MV-4-11 (cell line): Measurements from ENCODE around the gene ATF6.
"Not testable (repeated sequence)": the region's sequence is repeated elsewhere in the genome, so short reads cannot be mapped to it uniquely, and the experiment has no call there.

ENCODE experiments used
- DNase-seq: peaks from one replicate; lab custom pipeline; 2025; lab: John Stamatoyannopoulos, UW

Gene ATF6

DNA sequence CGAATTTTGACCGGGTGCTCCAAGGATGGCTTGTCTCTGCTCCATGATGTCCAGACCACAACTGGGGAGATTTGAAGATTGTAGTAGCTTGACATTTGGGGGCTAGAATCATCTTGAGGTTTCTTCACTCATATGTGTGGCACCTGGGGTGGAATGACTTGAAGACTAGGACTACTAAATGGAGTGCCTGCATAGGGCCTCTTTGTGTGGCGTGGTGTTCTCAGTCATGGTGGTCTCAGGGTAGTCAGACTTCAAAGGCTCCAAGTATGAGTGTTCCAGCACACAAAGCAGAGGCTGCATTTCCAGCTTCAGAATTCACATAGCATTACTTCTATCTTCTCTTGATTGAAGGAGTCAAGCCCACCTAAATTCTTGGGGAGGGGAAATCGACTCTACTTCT, 16.8 kb downstream of the ATF6 start:
- DNase-seq, result no peak

DNA sequence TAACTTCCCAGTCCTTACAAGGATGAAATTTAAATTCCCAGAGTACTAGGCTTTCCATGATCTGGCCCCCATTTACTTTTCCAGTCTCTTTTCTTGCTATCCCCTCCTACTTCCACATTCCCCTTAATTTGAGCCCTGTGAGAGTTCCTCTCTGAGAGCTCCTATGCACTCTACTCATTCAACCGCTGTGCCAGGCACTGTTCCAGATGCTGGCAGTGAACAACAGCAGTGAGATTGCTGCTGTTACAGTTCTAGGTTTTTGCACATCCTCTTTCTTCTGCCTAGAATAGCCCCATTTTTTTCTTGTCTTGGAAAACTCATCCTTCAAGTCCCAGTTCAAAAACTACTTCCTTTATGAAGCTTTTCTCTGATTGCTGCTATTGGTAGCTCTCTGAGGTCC, 18.8 kb downstream of the ATF6 start:
- DNase-seq, result peak; percentile 17

DNA sequence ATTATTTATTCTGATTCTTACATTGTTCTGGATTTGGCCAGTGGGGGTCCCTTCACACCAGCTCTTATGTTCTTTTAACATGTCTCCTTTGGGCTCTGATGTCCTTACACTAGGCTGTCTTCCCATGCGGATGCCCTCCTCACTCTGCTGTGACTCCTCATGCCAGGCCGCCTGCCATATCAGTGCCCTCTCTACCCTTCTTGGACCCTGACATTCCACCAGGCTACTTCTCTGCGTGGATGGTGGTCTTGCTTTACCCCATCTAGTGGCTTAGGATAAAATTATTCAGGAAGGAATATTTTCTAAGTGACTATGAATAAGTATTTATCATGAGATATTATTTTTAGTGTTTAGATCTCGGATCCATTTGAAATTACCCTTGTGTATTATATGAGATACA, 21.2 kb downstream of the ATF6 start:
- DNase-seq, result no peak

DNA sequence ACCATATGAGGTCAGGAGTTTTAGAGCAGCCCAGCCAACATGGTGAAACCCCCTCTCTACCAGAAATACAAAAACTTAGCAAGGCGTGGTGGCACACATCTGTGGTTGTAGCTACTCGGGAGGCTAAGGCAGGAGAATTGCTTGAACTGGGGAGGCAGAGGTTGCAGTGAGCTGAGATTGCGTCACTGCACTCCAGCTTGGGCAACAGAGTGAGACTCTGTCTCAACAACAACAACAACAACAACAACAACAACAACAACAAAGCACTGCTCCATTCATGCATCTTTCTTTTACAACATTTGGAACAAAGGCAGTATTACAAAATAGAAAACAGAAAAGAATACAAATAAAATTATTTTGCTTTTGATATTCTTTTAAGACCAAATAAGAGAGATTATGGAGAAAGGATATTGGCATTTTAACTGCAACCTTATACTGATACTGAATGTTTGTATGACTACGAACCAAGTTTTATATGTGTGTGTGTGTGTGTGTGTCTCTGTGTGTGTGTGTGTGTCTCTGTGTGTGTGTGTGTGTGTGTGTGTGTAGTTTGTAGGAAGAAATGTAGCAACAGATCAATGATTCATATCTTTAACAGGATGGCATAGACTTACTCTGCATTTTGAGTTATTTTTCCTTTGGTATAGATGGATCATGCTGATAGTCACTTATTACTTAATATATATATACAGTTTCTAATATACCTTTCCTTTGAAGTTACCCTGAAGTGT, 24.6 kb downstream of the ATF6 start:
- DNase-seq, result no peak

DNA sequence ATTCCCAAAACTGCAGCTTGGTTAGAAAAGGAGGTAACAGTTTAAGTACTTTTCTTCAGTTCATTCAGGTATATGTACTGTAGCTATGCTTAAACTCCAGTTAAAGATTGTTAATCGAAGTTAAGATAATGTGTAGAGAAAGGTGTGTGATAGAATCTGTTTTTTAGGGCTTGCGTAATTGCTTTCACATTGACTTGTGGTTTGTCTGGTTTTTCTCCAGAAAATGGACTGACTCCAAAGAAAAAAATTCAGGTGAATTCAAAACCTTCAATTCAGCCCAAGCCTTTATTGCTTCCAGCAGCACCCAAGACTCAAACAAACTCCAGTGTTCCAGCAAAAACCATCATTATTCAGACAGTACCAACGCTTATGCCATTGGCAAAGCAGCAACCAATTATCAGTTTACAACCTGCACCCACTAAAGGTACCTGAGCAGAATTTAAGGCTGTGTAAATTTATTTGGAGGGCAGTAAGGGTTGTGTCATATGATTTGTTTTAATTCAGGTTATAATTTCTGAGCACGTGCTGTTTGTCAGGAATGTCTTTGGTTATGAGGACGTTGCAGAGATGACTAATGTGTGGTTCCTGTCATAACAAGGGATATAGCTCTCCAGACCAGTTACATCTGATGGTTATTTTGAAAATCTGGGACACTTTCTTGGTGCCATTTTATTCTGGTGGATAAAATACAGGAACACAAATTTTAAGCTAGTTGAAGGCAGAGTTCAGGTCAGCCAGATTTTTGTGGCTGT, 26.0 kb downstream of the ATF6 start:
- DNase-seq, result no peak

DNA sequence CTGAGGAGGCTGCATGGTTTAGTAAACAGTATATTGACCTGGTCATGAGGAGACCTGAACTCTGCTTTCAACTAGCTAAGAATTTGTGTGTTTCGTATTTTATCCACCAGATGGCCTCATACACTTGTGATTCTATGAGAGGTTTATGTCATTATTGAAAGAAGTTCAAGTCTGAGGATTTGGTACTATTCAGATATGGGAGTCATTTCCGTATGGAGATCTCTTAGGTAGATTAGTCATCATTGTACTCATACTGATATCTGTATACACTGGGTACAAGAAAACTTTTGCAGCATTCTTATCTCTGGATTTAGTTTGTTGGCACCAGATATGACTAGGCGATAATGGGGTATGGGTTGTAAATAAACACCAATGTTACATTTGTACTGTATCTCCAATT, 26.6 kb downstream of the ATF6 start:
- peak; percentile 75 for DNase-seq

DNA sequence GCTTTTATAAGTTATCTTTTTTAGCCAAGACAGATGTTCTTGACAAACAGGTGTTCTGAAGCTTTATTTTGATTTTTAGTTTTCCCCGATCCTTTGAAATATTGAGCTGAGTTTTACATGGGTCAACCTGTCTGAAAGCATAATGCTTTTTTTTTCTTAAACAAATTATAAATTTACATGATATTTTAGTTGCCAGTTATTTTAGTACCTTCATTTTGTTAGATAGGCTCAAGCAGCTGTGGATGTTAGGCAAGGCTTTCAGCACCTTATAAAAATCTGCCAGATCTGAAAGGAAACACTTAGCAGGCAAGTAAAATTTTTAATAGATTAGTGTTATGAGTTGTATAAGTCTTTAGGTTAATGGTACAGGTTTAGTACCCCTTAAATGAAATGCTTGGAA, 33.7 kb downstream of the ATF6 start:
- DNase-seq, result no peak

DNA sequence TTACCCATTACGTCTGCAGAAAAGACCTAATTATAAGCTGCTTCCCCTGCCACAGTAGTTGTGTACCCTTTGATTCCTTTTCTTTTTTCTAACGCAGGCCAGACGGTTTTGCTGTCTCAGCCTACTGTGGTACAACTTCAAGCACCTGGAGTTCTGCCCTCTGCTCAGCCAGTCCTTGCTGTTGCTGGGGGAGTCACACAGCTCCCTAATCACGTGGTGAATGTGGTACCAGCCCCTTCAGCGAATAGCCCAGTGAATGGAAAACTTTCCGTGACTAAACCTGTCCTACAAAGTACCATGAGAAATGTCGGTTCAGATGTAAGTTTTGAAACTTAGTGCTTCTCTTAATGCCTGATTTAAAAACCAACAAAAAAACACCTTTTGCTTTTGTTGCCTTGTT, 35.8 kb downstream of the ATF6 start:
- DNase-seq, result no peak

DNA sequence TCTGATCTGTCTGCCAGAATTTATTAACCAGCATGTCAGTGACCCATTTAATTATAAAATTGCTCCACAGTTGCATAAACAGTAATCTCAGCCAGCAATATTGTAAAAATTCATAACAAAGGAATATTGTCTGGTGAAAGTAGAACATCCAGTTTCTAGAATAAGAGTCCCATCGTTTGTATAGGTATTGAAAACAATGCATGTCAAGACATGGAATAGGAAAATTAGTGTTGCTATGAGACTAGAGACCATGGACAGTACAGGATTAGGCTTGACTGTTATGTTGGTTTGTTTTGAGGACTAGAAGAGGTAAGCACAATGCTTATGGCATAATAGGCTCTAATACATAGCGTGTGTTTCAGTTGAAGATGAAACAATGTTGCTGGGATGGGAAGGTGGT, 37.1 kb downstream of the ATF6 start:
- DNase-seq, result no peak

DNA sequence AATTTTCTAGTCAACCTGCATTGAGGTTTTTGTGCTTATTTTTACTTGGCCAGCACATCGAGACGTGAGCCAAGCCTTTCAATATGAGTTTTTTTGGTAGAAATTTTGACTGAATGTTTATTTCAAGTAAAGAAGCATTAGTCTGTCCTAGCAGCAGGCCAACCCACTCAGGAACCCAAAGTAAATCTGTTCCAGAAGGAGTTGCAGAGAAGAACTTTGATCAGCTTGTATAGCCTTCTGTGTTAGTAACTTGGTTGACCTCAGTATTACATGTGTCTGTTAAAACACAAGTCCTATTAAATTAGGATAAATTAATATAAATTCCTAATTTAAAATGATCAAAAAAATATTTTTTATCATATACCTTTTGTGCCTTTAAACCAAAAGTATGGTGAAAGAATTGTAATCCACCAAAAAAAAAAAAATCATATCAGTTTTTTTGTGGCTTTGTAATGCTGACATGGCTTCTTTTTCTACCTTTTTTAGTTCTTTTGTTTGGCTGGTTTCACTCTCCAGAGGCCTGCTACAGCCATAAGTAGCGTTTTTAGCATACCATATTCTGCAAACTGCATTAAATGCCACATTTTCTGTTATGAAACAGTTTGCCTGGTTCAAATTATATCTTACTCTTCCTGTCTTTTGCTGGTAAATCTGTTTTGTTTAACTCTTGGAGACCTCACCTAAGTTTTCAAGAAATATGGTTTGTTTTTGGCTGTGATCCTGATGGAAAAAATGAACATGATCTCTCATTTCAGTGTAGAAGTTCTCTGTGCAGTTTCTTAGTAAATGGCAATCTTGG, 39.5 kb downstream of the ATF6 start:
- no peak for DNase-seq

DNA sequence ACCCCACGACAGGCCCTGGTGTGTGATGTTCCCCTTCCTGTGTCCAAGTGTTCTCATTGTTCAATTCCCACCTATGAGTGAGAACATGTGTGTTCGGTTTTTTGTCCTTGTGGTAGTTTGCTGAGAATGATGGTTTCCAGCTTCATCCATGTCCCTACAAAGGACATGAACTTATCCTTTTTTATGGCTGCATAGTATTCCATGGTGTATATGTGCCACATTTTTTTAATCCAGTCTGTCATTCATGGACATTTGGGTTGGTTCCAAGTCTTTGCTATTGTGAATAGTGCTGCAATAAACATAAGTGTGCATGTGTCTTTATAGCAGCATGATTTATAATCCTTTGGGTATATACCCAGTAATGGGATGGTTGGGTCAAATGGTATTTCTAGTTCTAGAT, 43.1 kb downstream of the ATF6 start:
- not testable (repeated sequence) for DNase-seq

DNA sequence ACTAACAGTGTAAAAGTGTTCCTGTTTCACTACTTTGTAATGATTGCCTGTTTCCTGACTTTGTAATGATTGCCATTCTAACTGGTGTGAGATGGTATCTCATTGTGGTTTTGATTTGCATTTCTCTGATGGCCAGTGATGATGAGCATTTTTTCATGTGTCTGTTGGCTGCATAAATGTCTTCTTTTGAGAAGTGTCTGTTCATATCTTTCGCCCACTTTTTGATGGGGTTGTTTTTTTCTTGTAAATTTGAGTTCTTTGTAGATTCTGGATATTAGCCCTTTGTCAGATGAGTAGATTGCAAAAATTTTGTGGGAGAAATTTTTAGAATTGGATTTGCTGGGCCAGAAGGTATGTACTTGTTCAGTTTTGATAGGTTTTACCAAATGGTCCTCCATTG, 43.5 kb downstream of the ATF6 start:
- DNase-seq, result not testable (repeated sequence)

DNA sequence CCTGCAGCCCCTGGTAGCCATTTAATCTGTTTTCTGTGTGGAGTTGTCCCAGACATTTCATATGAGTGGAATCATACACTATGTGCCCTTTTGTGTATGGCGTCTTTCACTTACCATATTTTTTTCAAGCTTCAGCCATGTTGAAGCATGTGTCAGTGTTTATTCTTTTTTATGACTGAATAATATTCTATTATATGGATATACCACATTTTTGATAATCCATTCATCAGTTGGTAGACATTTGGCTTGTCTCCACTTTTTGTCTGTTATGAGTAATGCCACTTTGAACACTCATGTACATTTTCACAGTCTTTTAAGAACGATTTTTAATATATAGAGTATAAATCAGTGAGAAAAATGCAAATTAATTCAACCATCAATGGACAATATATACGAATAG, 44.7 kb downstream of the ATF6 start:
- DNase-seq, result no peak

DNA sequence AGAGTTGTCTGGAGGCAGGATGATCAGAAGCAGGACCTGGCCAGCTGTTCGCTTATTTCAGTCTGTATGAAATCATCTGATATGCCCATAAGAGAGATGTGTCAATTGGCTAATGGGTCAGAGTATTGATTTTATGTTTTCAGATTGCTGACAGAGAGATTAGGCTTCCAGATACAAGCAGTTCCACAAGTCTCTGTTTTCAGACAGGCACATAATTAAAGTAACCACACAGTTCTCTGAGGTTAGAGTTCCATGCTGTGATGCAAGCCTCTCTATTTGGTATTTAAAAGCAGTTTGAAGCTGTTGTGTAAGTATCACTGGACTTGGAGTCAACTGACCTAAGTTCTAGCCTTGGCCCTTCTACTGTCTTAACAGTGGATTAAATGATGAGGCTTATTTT, 50.1 kb downstream of the ATF6 start:
- peak; percentile 87 for DNase-seq

DNA sequence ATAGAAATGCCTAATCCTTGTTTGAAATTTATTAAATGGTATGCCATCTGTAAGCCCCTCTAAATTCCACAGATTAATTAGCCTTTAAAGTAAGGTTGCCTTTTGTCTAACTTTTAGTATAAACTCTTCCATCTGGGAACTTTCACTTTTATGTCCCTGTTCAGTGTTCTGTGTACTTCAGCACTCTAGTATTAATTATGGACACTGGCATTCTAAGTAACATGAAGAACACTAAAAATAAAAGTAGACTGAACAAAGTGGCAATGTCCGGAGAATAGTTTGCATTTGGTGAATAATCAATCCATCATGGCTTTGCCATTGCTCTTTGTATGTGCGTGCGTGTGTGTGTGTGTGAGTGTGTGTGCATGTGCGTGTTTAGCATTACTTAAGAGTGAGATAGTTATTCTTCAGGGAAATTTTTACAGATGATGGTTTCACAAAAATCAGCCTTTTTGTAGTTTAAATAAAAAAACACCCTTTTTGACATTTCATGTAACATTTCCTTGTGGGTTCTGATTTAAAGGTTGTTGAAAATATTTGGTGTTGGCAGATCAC, 51.1 kb downstream of the ATF6 start:
- no peak for DNase-seq

DNA sequence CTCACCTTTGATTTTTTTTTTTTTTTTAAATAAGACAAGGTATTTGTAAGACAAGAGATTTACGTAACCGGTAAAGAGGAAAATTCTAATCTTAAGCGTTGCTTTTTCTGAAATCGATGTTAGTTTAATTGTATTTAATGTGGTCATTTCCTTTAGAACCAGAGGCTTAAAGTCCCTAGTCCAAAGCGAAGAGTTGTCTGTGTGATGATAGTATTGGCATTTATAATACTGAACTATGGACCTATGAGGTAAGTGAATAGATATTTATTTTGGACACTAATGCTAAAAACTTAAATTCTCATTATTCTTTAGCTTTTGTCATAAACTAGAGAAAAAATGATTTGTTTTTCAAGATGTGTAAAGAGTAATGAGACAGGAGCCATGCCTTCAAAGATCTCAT, 54.8 kb downstream of the ATF6 start:
- DNase-seq, result no peak

DNA sequence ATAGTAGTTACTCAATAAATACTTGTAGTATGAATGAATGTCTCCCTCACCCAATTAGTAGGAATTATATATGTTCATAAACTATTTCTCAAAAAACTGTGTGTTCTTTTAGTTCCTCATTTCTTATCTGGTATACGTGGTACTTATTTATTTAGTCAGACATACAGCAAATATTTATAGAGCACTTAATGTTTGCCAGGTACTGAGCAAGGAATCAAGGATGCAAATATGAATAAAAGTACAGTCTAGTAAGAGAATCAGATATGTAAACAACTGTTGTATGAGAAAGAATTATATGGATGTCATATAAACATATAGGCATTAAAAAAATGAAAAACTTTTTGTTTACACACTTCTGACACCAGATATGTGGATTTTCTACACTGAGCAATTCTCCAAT, 58.5 kb downstream of the ATF6 start:
- DNase-seq, result no peak

DNA sequence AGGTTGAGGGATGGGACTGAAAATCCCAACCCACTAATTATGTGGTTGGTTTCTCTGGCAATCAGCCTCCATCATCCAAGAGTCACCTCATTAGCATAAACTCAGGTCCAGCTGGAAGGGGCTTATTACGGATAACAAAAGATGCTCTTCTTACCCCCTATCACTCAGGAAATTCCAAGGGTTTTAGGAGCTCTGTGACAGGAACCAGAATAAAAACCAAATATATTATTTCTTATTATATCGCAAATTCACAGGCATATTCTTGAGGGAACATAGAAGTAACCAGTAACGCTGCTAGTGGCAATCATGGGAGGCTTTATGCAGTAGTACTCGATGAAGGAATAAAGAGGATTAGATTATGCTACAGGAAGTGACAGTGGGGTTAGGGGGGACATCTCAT, 59.7 kb downstream of the ATF6 start:
- DNase-seq, result no peak

DNA sequence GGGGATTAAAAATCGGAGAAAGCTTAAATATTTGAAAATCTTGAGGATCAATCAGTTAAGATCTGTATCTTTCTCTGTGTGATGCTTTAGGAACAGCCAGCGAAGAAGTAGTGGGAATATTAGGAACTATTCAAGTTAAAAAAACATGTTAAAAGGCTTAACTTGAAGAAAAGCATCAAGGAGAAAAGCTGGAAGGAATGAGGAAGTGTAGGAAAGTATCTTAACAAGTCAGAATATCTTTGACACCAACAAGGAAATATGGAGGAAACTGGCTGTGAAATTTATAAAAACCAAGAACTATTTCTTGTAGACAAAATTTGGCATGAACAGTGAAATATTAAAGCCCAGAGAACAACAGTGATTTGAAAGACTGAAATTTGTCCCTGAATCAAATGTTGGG, 60.4 kb downstream of the ATF6 start:
- DNase-seq, result no peak

DNA sequence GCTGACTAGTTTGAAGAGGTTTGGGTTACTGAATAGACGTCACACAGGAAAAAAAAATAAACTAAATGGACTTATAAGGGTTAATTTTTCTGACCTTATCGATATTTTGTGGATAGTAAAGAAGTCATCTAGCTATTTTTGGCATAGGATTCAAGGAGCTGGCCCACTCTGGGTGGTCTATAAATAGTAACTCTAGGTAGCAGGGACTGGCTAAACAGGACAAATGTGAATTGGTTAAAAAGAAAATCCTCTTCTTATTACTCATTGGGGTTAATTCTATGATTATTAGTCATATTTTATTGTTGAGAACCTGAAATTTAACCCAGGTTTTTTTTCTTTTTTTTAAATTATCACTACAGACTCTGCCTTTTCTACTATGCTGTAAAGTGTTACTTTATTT, 61.7 kb downstream of the ATF6 start:
- no peak for DNase-seq

DNA sequence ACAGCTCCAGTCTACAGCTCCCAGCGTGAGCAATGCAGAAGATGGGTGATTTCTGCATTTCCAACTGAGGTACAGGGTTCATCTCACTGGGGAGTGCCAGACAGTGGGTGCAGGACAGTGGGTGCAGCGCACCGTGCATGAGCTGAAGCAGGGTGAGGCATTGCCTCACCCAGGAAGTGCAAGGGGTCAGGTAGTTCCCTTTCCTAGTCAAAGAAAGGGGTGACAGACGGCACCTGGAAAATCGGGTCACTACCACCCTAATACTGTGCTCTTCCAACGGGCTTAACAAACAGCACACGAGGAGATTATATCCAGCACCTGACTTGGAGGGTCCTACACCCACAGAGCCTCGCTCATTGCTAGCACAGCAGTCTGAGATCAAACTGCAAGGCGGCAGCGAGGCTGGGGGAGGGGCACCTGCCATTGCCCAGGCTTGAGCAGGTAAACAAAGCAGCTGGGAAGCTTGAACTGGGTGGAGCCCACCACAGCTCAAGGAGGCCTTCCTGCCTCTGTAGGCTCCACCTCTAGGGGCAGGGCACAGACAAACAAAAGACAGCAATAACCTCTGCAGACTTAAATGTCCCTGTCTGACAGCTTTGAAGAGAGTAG, 66.3 kb downstream of the ATF6 start:
- not testable (repeated sequence) for DNase-seq

DNA sequence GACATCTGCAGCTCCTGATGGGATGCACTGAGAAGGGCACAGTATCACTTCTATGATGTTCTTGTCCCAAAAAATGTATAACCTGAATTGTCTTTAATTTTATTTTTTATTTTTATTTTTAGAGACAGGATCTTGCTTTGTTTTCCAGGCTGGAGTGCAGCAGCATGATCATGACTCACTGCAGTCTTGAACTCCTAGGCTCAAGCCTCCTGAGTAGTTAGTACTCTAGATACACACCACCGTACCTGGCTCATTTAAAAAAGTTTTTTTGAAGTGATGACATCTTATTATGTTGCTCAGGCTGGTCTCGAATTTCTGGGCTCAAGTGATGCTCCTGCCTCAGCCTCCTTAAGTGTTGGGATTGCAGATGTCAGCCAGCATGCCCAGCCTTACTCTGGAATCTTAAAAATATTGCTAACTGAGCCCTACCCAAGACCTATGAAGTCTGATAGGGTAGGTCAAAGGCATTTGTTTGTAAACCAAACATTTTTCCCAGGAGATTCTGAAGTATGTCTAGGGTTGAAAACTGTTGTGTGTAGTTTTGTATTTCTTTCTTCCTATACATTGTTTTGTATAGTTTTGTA, 68.9 kb downstream of the ATF6 start:
- no peak for DNase-seq
